Astrocyte of the spinal cord (primary cell): ENCODE results near the gene GNB1.

Source experiments
- DNase-seq: peaks from one replicate; pipeline ENCODE4 v3.0.0; 2011; ENCODE audit warnings: low read depth, low spot score
- H3K4me3 ChIP-seq: 2 replicates; pipeline ENCODE4 v1.5.1; 2011; ENCODE audit warnings: low read depth, mild to moderate bottlenecking, low read length, moderate library complexity
- CTCF ChIP-seq: IDR thresholded peaks from 2 replicates; pipeline ENCODE4 v1.5.1; 2012; ENCODE audit warnings: low read depth, mild to moderate bottlenecking, low read length, inconsistent platforms
- in situ Hi-C: cut with HindIII; loops from 2 replicates; pipeline ENCODE4 v1.10.0; 2017; ENCODE audit warnings: low sequenced_read_pairs

GNB1 gene

DNA sequence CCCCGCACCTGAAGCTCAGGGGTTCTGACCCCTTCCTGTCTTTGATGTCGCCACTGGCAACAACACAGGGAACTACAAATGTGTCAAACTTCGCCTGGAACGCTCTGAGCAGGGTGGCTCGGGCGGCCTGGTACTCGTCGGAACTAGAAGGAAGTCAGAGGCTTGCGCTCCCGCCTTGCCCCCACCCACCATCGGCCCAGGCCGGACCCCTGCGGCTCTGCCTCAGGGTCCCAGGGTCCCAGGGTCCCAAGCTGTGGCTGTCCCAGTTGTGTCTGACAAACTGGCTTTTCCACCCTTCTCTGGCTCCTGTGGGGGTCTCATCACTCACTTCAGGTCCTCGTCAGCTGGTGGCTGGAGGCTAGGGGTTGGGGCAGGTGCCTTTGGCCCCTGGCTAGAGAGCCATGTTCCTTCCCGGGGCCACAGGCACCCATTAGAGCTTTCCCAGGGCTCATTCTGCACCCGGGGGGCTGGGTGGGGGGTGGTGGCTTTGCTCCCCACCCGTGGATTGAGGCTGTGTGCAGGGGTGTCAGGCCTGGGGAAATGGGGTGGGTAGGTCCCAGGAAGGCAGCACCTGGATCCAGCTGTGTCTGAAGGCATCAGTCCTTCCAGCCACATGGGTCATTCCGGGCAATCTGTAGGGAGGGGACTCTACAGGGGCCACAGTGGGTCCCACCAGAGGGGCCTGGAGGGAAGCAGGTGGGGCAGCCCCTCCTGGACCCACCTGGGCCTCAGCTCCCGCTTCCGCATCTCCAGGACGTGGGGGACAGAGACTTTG lies 36.2 kb upstream of the GNB1 start:
- no peak for TF ChIP-seq CTCF
- no peak overlapping the region for H3K4me3 ChIP-seq
- DNase-seq = no peak
- in situ Hi-C loops = no loop called here

GRCh38 chr1:1926346-1926811 lies 35.5 kb upstream of the GNB1 start:
- no peak for DNase-seq
- H3K4me3 ChIP-seq = no peak overlapping the region
- in situ Hi-C loops = no loop called here
- no peak for TF ChIP-seq CTCF

DNA sequence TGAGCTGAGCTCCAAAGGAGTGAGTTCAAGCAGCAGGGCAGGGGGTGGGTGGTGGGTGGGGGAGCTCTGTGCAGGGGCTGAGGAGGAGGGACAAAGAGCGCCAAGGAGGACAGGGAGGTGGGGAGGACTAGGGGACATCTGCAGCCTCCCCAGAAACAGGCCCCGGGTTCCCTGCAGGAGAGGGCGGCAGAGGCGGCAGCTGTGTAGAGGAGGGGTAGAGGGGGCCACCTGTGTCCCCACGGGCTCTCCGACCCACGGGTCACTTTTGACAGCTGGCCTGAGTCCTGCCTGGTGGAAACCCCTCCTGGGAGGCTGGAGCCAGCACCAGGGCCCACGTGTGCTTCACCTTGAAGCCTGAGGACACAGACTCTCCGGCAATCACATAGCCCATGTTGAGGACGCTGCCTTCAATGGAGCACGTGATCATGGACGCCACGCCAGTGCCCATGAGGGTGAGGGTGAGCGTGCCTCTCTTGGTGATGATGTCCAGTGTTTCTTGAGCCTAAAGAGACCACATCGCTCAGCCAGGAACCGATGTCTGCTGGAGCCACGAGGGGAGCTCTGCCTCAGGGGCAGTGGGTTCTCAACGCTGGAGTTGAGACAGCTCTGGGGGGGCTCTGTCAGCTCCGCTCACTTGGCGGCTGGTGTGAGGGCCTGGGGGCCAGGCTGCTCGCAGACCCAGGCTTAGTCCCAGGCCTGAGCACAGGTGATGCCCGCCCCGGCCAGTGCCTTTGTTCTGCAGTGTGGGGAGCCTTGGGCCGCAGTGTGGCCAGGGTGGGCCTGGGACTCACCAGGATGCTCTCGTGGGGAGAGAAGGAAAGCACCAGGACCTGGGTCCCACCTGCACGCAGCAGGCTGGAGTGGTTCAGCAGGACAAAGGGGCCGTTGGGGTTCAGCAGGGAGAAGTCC lies 34.8 kb upstream of the GNB1 start:
- DNase-seq = no peak
- no peak overlapping the region for H3K4me3 ChIP-seq
- no peak for TF ChIP-seq CTCF
- in situ Hi-C loops = no loop called here

- no peak for TF ChIP-seq CTCF
- no peak overlapping the region for H3K4me3 ChIP-seq
- in situ Hi-C loops = no loop called here
- DNase-seq = no peak
Observed at GRCh38 chr1:1924849-1925248, 34.0 kb upstream of the GNB1 start.

DNA sequence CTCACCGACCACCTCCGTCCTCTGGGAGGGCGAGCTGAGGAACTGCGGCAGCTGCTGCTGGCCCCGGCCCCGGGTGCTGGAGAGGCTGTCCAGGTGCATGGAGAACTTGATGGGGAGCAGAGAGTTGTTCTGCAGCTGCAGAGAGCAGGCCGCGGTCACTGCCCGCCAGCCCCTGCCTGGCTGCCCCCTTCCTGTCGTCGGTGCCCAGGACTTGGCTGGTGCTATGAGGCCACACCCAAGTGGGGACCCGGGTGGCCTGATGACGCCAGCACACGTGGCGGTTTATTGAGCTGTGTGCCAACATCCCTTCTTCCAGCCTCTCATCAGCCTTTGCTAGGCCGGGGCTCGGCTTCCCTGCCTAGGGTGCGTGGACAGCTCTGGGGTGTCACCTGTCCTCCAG lies 33.5 kb upstream of the GNB1 start:
- no peak for TF ChIP-seq CTCF
- in situ Hi-C loops = no loop called here
- DNase-seq = no peak
- no peak overlapping the region for H3K4me3 ChIP-seq

- no peak overlapping the region for H3K4me3 ChIP-seq
- no peak for TF ChIP-seq CTCF
- in situ Hi-C loops = no loop called here
- DNase-seq = no peak
Observed at GRCh38 chr1:1922956-1923833, 32.3 kb upstream of the GNB1 start.
